K562 (cell line): ENCODE measurements around the gene SEC24C. TPM values are rescaled to one million over a fixed set of nuclear protein-coding genes. Genes with fewer than 3 reads are reported as not detected.

Source experiments
- ATAC-seq: fragments of 200-7000 bp; cut with Tn5 transposase; 3 replicates; pipeline ENCODE4 v1.9.1; 2020; ENCODE audit warnings: moderate library complexity
- BruUV-seq: library from RNA; stranded (reverse); fragments of 400-500 nt; replicated peaks from 2 replicates; lab custom pipeline; 2021; lab: Mats Ljungman, UMichigan
- CTCF ChIA-PET: fragments of 300-600 bp; formaldehyde crosslinking; extraction: SDS; loops from one replicate; lab custom pipeline; 2021; ENCODE audit warnings: low intra/inter-chr PET ratio; lab: Yijun Ruan, JAX
- POLR2A ChIA-PET: fragments of 300-600, 350-650 bp; sonication (Branson Sonifier 250); formaldehyde crosslinking; extraction: SDS; loops from one replicate; lab custom pipeline; 2021; ENCODE audit warnings: antibody characterized with exemption, inconsistent platforms; lab: Yijun Ruan, JAX
- DNase-seq, 4 experiments: peaks; one replicate each; pipeline versions ENCODE4 v3.0.0 to v3.0.0-alpha.2; 2011 to 2018; ENCODE audit warnings: low spot score in 3 of 4, mixed read lengths in 3 of 4; ENCODE audit errors: extremely low read depth in 1 of 4
- FAIRE-seq: peaks from 2 replicates; lab custom pipeline; 2011; peaks lifted over from hg19 to GRCh38; lab: Jason Lieb, UNC
- H2AFZ ChIP-seq: 2 replicates; pipeline ENCODE4 v1.6.0; 2011; ENCODE audit warnings: low read depth, low read length, control low read depth, inconsistent platforms
- H3K27ac ChIP-seq: fragments of 200-600 bp; 3 replicates; pipeline ENCODE4 v1.8.0; 2011; ENCODE audit warnings: low read depth, mild to moderate bottlenecking, control low read depth, inconsistent platforms, low read length, moderate library complexity, mixed read lengths; ENCODE audit errors: extremely low read depth
- H3K27me3 ChIP-seq, 2 experiments: fragments of 300-600 bp in 1 of 2; 2 replicates in 1 of 2; 3 replicates in 1 of 2; pipeline versions ENCODE4 v1.6.0 to v1.8.0; 2011; ENCODE audit warnings: inconsistent platforms in 2 of 2, low read length in 2 of 2, mild to moderate bottlenecking in 1 of 2, mixed read lengths in 1 of 2, moderate library complexity in 1 of 2; ENCODE audit not compliant: control insufficient read depth in 2 of 2, insufficient read depth in 2 of 2
- H3K36me3 ChIP-seq: fragments of 300-600 bp; 3 replicates; pipeline ENCODE4 v1.8.0; 2011; ENCODE audit warnings: mild to moderate bottlenecking, low read length, inconsistent platforms; ENCODE audit not compliant: control insufficient read depth, insufficient read depth
- H3K4me1 ChIP-seq, 2 experiments: fragments of 200-600 bp in 1 of 2; replicated peaks in 1 of 2; 2 replicates in 1 of 2; 3 replicates in 1 of 2; pipeline versions ENCODE4 v1.5.1 to v1.8.0; 2011; ENCODE audit warnings: inconsistent platforms in 2 of 2, low read length in 2 of 2, mild to moderate bottlenecking in 1 of 2, mixed read lengths in 1 of 2, moderate library complexity in 1 of 2; ENCODE audit not compliant: control insufficient read depth in 2 of 2, insufficient read depth in 2 of 2
- H3K4me2 ChIP-seq: 2 replicates; pipeline ENCODE4 v1.6.1; 2011; ENCODE audit warnings: low read length, control low read depth, inconsistent platforms, mixed read lengths; ENCODE audit not compliant: insufficient read depth
- H3K4me3 ChIP-seq: fragments of 200-600 bp; sonication (generic), shearing (Covaris generic); 2 replicates; pipeline ENCODE4 v1.5.1; 2016; ENCODE audit warnings: control low read depth, inconsistent platforms
- H3K79me2 ChIP-seq: fragments of 200-600 bp; 3 replicates; pipeline ENCODE4 v1.8.0; 2011; ENCODE audit warnings: low read length, inconsistent platforms; ENCODE audit not compliant: control insufficient read depth, insufficient read depth
- H3K9ac ChIP-seq, 2 experiments: 2 replicates each; pipeline versions ENCODE4 v1.6.0 to v1.6.1; 2011; ENCODE audit warnings: low read depth in 2 of 2, low read length in 2 of 2, control low read depth in 1 of 2, inconsistent platforms in 1 of 2, mild to moderate bottlenecking in 1 of 2, mixed read lengths in 1 of 2; ENCODE audit not compliant: insufficient read depth in 1 of 2
- H3K9me1 ChIP-seq: one replicate; pipeline ENCODE4 v1.6.0; 2011; ENCODE audit warnings: inconsistent platforms, mild to moderate bottlenecking, low read length, moderate library complexity; ENCODE audit not compliant: control insufficient read depth, insufficient read depth
- H3K9me3 ChIP-seq: replicated peaks from 2 replicates; pipeline ENCODE4 v1.5.1; 2011; ENCODE audit warnings: low read depth, low read length, inconsistent platforms; ENCODE audit not compliant: control insufficient read depth, insufficient read depth
- H4K20me1 ChIP-seq: replicated peaks from 2 replicates; pipeline ENCODE4 v1.6.1; 2011; ENCODE audit warnings: low read length, inconsistent platforms, mixed read lengths; ENCODE audit not compliant: control insufficient read depth, insufficient read depth
- ATF6 ChIP-seq: sonication (generic); formaldehyde crosslinking; IDR thresholded peaks from 2 replicates; pipeline ENCODE4 v1.4.0; 2020; ENCODE audit warnings: mild to moderate bottlenecking, missing genetic modification reagents
- CBX1 ChIP-seq: sonication (generic); IDR thresholded peaks from 2 replicates; pipeline ENCODE4 v1.6.1; 2016; ENCODE audit warnings: antibody characterized with exemption, low read depth, mild to moderate bottlenecking
- ELF4 ChIP-seq: fragments of 450-650 bp; formaldehyde crosslinking; IDR thresholded peaks from 2 replicates; pipeline ENCODE4 v1.4.0; 2022; ENCODE audit warnings: missing genetic modification characterization
- FOXM1 ChIP-seq, 2 experiments: fragments of 450-650 bp in 1 of 2; sonication (generic) in 1 of 2; formaldehyde crosslinking in 1 of 2; IDR thresholded peaks; 2 replicates each; pipeline versions ENCODE4 v1.6.1 to v1.9.0; 2017 to 2022; ENCODE audit warnings: low read depth in 2 of 2, mild to moderate bottlenecking in 2 of 2, missing genetic modification reagents in 1 of 2, moderate library complexity in 1 of 2
- HBP1 ChIP-seq: fragments of 450-650 bp; formaldehyde crosslinking; IDR thresholded peaks from 2 replicates; pipeline ENCODE4 v1.4.0; 2022; ENCODE audit warnings: missing genetic modification characterization
- HMG20B ChIP-seq: fragments of 250-450 bp; sonication (Bioruptor Pico); IDR thresholded peaks from 2 replicates; pipeline ENCODE4 v1.5.0; 2021; ENCODE audit warnings: mild to moderate bottlenecking
- MYC ChIP-seq, 2 experiments: fragments of 250-450 bp in 1 of 2; sonication (Bioruptor Pico) in 1 of 2; IDR thresholded peaks; 2 replicates each; pipeline versions ENCODE4 v1.5.1 to v1.6.1; 2012 to 2021; ENCODE audit warnings: low read depth in 2 of 2, borderline replicate concordance in 1 of 2, improper control_type of control experiment in 1 of 2, low read length in 1 of 2, mild to moderate bottlenecking in 1 of 2, moderate library complexity in 1 of 2
- POLR2A ChIP-seq: fragments of 450-650 bp; conservative IDR thresholded peaks from 2 replicates; pipeline ENCODE4 v1.6.1; 2016
- PRDM10 ChIP-seq: fragments of 450-650 bp; IDR thresholded peaks from 2 replicates; pipeline ENCODE4 v1.6.1; 2018; ENCODE audit not compliant: partially characterized antibody
- SMAD3 ChIP-seq: fragments of 450-650 bp; formaldehyde crosslinking; conservative IDR thresholded peaks from 2 replicates; pipeline ENCODE4 v1.4.0; 2020; ENCODE audit warnings: mild to moderate bottlenecking
- SREBF2 ChIP-seq: sonication (generic); formaldehyde crosslinking; IDR thresholded peaks from 2 replicates; pipeline ENCODE4 v1.4.0; 2020; ENCODE audit warnings: mild to moderate bottlenecking, missing genetic modification reagents
- THAP7 ChIP-seq: fragments of 250-450 bp; sonication (Bioruptor Pico); IDR thresholded peaks from 2 replicates; pipeline ENCODE4 v1.5.0; 2021
- TRIM28 ChIP-seq: fragments of 450-650 bp; IDR thresholded peaks from 2 replicates; pipeline ENCODE4 v1.6.1; 2017
- ZFP1 ChIP-seq: fragments of 450-650 bp; formaldehyde crosslinking; IDR thresholded peaks from 2 replicates; pipeline ENCODE4 v1.4.0; 2020; ENCODE audit warnings: mild to moderate bottlenecking, mixed read lengths
- WGBS: fragments of 100-300 bp; shearing (Covaris generic); methylation state at CpG from one replicate; pipeline ENCODE4 v1.1.6; 2016; ENCODE audit warnings: low coverage, mixed read lengths; ENCODE audit not compliant: insufficient coverage; ENCODE audit errors: missing lambda C conversion rate; 5-methylcytosine and 5-hydroxymethylcytosine counted together
- in situ Hi-C: fragments of 300-500 bp; cut with MboI; formaldehyde crosslinking; loops from 4 replicates; pipeline ENCODE4 v1.15.0; 2018; ENCODE audit warnings: inconsistent platforms, mixed read lengths
- intact Hi-C: fragments of 100-400 bp; cut with micrococcal nuclease; formaldehyde crosslinking; loops from 2 replicates; pipeline ENCODE4 v1.14.2; 2022
- polyA plus RNA-seq, 8 experiments: library from polyadenylated mRNA; depleted of rRNA in 4 of 8; stranded (reverse) in 5 of 8; unstranded in 3 of 8; fragments of >200 nt; fragmentation: Nextera tagmentation in 2 of 8; fragmentation: Illumina TruSeq in 1 of 8; extraction: Ambion mirVana in 2 of 8; extraction: Trizol in 1 of 8; gene quantifications; 2 replicates each; pipeline versions ENCODE4 v1.2.1 to v1.2.3, GENCODE V29; 2011 to 2014; ENCODE audit warnings: inconsistent platforms in 1 of 8, missing spikeins in 1 of 8
- total RNA-seq, 7 experiments: library from RNA; depleted of rRNA in 6 of 7; stranded (reverse); fragments of >200 nt in 6 of 7; fragmentation: Illumina TruSeq in 2 of 7; extraction: Trizol in 2 of 7; gene quantifications; 2 replicates each; pipeline versions ENCODE4 v1.2.1 to v1.2.3, GENCODE V29; 2011 to 2021; ENCODE audit warnings: low replicate concordance in 1 of 7

Gene SEC24C
- total and polyA plus RNA-seq, 9 of the 15 experiments (the other 6 are each of a cell fraction or from before 2014, with no cell fraction given) = 19.0 to 115 (median 70.5) TPM

- intact Hi-C loops (no loop called here), in situ Hi-C loops (no loop called here)
- H4K20me1 ChIP-seq = no peaks in the 10 kb centered on the region; the same call in none of the 2 replicates
- ATAC-seq (peak; percentile 19), DNase-seq (no peak), FAIRE-seq (no peak)
- H2AFZ ChIP-seq = no peak overlapping the region
- no peak overlapping the region for H3K27ac ChIP-seq
- no peaks in the 10 kb centered on the region for H3K79me2 ChIP-seq
- H3K4me1 ChIP-seq = peaks cover 0 to 10% of the 10 kb centered on the region in 2 experiments; a peak in 2 of 5 replicates
- H3K4me3 ChIP-seq = no peak overlapping the region
- ChIA-PET CTCF (no interaction called here), POLR2A (interaction anchor here (0.5 to 9.0 kb wide), 5 partner anchors 8 to 1164 kb away, joined by 3 to 61 read pairs (median 4); partner anchors contain the start of gene ZSWIM8)
- 90% methylated on average over 10 of the region's 10 CpGs for WGBS
- no peaks in the 10 kb centered on the region for H3K9me3 ChIP-seq
- H3K27me3 ChIP-seq = no peaks in the 10 kb centered on the region
- no peak overlapping the region for H3K9ac ChIP-seq
- no peak overlapping the region for H3K4me2 ChIP-seq
- peaks cover 92% of the 10 kb centered on the region for H3K36me3 ChIP-seq
- BruUV-seq = no TSS peak
- peaks cover 8% of the 10 kb centered on the region for H3K9me1 ChIP-seq
- no peak for TF ChIP-seq FOXM1 (IDR thresholded peaks at IDR 0.05; ENCODE audit: low read depth)
- no peak for TF ChIP-seq FOXM1 (CRISPR knock-in tag; IDR thresholded peaks at IDR 0.05; ENCODE audit: low read depth)
- 0 out of 2 replicates have a peak, but pooled peaks have one; percentile 14 for TF ChIP-seq HMG20B (CRISPR knock-in tag)
- TF ChIP-seq THAP7 = peak; percentile 70
- no peak for TF ChIP-seq ATF6 (CRISPR knock-in tag)
- TF ChIP-seq PRDM10 = no peak
- TF ChIP-seq SMAD3 (CRISPR knock-in tag) = 0 out of 2 replicates have a peak, but pooled peaks have one; percentile 10
- TF ChIP-seq CBX1 = peak; percentile 28; the same call in 1 of the 2 replicates
- TF ChIP-seq TRIM28 = no peak
- TF ChIP-seq POLR2A = peak; percentile 22
- TF ChIP-seq MYC (IDR thresholded peaks at IDR 0.05; ENCODE audit: low read depth, low read length) = no peak
- TF ChIP-seq MYC (CRISPR knock-in tag; IDR thresholded peaks at IDR 0.05; ENCODE audit: borderline replicate concordance, low read depth) = 0 out of 2 replicates have a peak, but pooled peaks have one; percentile 46
- no peak for TF ChIP-seq HBP1
- TF ChIP-seq ZFP1 (CRISPR knock-in tag) = no peak
- peak; percentile 32; the same call in 1 of the 2 replicates for TF ChIP-seq ELF4
- no peak for TF ChIP-seq SREBF2 (CRISPR knock-in tag)
These were observed 54.9 kb downstream of the SEC24C start for GRCh38 chr10:73798927-73799560.
